ENCODE measurements around the gene ZNF365.

DNA sequence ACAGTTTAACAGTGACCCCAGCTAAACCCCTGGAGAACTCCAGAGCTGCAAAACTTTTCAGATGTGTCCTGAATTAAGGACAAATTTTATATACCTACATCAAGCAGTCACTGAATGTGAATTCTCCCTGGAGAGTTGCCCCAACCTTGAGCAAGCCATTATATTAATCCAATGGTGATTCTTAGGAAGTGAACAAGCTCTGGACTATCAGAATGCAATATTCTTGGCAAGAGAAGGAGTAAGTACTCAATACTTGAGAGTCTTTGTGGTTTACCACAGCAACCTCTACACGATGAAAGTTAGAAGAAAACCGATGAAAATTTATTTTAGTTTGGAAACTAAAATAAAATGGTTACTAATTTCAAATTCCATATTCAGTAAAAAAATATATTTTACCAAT, 19.3 kb upstream of the ZNF365 start:
- no peak for TF ChIP-seq SMAD3 (CRISPR knock-in tag; IDR thresholded peaks at IDR 0.05; ENCODE audit: borderline replicate concordance)
- no peak for TF ChIP-seq CTCF (IDR thresholded peaks at IDR 0.05)
- no peak for TF ChIP-seq FOXK1 (CRISPR knock-in tag; IDR thresholded peaks at IDR 0.05)
- TF ChIP-seq RELA (CRISPR knock-in tag; IDR thresholded peaks at IDR 0.05; ENCODE audit: borderline replicate concordance), result no peak
- TF ChIP-seq MAX (CRISPR knock-in tag; IDR thresholded peaks at IDR 0.05), result no peak
- no peak for TF ChIP-seq JUN (CRISPR knock-in tag; IDR thresholded peaks at IDR 0.05)
- TF ChIP-seq, protein P1, sequence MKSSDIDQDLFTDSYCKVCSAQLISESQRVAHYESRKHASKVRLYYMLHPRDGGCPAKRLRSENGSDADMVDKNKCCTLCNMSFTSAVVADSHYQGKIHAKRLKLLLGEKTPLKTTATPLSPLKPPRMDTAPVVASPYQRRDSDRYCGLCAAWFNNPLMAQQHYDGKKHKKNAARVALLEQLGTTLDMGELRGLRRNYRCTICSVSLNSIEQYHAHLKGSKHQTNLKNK (CRISPR knock-in tag; IDR thresholded peaks at IDR 0.05), result no peak

Data from WTC11 (cell line).